C1 segment of cervical spinal cord (tissue), 14 donors: ENCODE data around the gene LYRM4.

Experiments
- DNase-seq, 14 donors: peaks; one replicate each; lab custom pipeline; 2025; lab: John Stamatoyannopoulos, UW

LYRM4 gene

GRCh38 chr6:5246141-5247097 is 14.3 kb downstream of the LYRM4 start:
- DNase-seq: no peak

DNA sequence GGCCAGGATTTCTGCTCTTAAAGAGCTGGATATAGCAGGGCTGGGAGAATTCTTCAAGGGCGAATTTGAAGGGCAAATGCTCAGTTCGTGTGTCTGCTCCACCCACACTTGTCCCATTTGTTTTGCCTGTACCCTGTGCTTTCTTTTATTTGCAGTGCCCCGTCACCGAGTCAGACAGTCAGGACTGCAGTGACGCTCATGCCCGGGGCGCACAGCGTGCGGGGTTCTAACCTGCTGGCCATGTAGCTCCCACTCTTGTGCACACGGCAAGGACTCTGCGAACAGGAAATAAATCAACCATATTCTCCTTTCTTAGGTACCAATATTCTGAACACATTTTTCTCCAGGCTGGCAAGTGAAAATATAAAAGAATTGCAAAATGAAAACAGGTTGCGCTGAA is 17.7 kb downstream of the LYRM4 start:
- no peak for DNase-seq

- DNase-seq: no peak
Observed at GRCh38 chr6:5241252-5241651, 19.5 kb downstream of the LYRM4 start.

DNA sequence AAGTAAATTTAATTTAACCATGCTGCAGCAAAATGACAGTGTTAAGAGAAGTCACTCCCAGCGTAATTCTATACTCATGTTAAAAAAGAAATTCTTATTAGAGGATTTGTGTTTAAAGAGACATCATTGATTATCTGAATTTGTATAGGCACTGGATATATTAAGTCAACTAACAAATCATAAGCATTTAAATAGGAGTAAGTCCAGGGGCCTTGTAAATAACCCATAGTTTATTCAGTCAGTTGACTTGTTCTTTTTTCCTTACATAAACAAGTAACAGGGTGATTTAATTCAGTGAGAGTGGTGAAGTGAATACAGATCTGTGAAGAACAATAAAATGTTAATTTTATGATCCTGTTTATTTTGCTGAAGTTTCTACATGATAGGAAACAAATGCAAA is 22.4 kb downstream of the LYRM4 start:
- no peak for DNase-seq

DNA sequence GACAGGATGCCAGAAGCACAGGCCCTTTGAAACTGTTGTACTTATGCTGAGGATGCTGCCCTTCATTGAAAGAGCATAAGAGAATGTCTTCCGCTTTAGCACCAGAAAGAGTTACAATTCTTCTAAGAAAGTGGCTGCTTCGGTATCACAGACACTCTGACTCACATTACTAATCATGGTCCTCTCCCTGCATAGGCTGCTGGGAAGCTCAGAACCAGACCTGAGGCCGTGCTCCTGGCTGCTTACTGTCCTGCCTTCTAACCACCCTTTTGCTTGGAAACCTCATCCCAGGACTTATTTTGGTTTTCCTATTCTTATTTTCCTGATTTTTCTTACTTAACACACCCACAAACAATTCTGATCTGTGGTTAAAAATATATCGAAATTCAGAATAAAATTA is 22.9 kb downstream of the LYRM4 start:
- DNase-seq: no peak

- no peak for DNase-seq
Observed at GRCh38 chr6:5235830-5236229, 24.9 kb downstream of the LYRM4 start.

DNA sequence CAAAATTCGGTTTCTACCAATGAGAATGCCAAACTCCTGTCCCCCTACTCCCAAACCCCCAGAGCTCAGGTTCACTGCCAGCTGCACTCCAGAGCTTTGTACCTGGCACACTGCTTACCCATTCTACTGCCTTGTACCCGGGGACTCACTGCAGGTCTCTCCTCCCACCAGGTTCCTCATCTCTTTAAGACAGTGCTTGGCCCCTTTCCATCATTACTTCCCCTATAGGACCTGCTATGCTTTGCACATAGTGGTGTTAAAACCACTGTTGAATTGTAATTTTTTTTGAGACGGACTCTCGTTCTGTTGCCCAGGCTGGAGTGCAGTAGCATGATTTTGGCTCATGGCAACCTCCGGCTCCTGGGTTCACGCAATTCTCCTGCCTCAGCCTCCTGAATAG is 25.9 kb downstream of the LYRM4 start:
- DNase-seq: peak in 1 of 14 donors; percentile 2

DNA sequence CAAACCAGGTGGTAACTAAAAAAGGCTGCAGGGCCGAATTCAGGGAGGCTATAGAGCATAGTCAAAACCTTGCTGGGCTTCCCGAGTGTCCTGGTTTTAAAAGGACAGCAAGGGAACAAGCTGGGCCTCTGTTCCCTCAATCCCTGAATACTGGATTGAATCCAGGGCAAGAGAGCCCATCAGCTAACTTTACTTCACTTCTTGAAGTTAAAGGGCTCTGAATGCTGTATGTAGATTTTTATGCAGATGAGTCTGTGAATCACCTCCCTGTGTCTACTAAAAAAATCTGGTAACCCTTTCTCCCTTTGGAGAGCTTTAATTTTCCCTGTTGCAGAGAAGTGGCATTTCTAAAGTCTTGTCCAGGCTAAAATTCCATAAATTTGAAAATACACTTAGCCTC is 29.5 kb downstream of the LYRM4 start:
- no peak for DNase-seq

DNA sequence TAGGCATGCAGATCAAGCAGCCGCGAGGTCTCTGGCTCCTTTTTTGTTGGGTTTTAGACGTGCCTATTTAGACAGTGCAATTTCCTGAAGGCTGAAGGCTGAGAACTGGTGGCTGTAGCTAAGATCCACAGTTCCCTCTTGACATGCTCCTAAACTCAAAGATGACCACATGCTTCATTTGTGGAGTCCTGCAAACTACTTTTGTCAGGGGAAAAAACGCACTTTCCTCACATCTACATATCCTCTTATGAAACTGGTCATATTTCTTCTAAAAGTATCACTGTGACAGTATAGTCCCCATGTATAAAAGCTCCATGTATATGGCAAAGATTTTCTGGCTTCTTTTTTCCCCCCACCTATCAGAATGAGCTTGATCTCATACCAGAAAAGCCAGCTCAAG is 30.7 kb downstream of the LYRM4 start:
- no peak for DNase-seq

DNA sequence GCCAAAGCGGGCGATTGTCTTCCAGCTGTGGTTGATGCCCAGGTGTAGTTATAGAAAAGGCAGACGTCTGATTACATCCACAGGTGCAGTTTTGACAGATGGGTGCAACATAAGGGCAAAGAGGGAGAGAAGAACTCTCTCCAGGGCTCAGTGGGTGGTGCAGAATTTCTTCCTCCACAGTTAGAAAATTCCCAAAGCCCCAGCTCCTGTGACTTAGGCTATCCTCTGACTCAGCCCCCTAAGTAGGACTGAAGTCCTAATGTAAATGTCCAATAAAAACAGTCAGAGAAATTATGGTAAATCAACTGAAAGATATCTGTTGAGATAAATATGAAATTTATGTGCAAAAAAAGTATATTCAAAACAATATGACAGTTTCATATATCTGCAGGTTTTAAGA is 31.4 kb downstream of the LYRM4 start:
- no peak for DNase-seq

GRCh38 chr6:5223309-5223708 is 37.4 kb downstream of the LYRM4 start:
- DNase-seq: no peak

DNA sequence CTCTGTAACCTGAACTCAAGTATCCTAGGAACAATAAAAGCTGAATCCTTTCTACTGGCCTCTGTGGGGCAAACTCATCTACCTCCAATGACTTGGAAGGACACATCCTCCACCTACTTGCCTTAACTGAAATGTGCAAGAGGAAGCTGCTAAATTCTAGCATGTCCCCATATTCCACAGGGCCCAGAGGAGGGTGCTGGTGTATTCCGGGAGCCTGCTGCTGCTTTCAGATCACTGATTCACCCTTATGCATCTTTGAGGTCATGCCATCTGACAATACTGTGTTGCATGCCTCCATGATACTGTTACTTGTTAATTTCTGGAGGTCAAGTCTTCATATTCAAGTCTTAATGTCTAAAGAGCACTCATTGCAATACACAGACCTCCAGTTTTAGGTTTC is 40.3 kb downstream of the LYRM4 start:
- no peak for DNase-seq

DNA sequence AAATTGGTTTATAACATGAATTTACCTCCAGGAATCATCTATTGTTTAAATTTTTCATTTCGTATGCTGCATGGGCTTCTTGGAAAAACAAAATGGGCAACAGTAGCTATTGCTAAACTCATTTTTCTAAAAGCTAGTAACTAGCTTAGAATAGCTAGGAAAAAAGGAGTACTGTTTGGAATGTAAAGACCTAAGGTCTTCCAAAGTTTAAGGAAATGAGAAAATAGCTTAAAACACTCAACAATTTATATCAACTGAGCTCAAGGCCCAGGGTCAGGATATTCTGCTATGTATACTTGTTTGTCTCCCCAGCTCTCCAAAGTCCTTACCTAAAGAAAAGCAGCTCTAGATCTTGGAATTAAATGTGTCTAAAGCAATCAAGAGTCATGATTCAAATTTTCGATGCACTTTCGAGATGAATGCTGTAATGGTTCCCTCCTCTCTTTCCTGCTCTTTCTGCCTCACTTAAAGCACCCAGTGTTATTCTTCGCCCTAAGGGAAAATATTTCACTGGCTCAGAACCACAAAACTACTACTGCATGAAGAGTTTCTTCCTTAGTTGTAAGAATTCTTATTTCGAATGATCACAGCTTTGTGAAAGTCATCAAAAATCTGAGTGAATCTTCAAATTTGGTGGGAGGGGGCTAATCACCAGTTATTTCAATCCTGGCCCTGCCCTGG is 41.6 kb downstream of the LYRM4 start:
- DNase-seq: no peak

GRCh38 chr6:5217356-5217755 is 43.4 kb downstream of the LYRM4 start:
- no peak for DNase-seq

- DNase-seq: no peak
Observed at GRCh38 chr6:5215799-5216198, 45.0 kb downstream of the LYRM4 start.

DNA sequence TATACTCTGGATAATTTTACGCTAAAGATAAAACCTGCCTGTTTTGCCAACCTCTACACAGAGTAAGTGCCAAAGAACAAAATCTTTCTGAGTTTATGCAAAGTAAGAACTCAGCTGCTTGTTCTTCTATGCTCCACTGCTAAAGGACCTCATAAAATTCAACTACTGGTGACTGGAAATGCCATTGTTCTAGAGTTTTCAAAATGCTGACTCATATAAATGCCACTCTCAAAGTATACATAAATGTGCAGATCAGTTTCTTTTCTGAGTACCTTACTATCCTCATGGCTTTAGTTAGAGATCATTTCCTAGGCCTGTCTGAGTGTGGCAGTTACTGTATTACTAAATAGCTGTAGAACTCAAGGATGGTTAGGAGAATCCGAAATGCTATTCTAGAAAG is 45.6 kb downstream of the LYRM4 start:
- no peak for DNase-seq

DNA sequence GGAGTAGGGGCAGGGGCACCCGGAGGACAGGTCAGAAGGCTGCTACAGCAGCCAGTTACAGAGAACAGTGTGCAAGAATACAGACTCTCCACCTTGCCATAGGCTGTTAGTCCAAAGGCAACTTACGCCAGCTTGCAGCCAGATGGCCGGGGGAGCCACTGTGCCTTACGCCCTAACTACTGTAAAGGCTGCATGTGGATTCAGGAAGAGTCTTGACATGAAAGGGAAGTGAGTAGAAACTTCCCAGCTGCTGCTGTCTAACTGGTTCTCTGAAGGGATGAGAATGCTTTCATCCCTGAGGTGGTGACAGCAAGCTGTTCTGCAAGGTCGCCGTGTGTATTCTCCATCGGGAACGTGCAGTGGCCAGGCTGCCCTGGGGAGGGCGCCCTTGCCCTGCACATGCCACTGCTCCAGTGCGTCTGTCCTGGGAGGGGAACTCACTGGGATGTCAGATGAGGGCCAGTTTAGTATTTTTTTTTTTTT is 46.1 kb downstream of the LYRM4 start:
- peak in 7 of 14 donors; percentile 15 to 71 (median 34) for DNase-seq

GRCh38 chr6:5213836-5214235 is 46.9 kb downstream of the LYRM4 start:
- no peak for DNase-seq

- no peak for DNase-seq
Observed at GRCh38 chr6:5211492-5211891, 49.3 kb downstream of the LYRM4 start.

DNA sequence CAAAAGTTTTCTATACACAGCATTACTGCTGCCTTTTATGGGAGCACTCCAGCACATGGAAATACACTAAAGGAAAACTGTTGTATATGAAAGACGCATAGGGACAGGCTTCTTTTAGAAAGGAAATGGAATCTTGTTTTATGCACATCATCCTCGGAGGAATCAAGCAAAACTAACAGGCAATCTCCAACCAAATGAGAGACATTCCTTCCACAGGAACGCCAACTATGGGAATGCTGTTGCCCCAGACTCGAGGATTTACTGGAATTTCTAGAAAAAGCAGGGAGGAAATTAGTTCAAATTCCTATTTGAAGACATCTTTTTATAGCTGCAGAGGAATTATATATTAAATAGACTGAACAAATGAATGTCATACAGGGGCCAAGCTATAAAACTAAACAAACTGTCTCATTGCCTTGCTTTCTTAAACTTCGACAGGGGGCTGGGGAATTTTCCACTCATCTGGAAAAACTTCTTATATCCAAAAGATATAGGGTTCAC is 52.2 kb downstream of the LYRM4 start:
- DNase-seq: no peak

GRCh38 chr6:5208057-5208456 is 52.7 kb downstream of the LYRM4 start:
- no peak for DNase-seq

- no peak for DNase-seq
Observed at GRCh38 chr6:5206920-5207561, 53.7 kb downstream of the LYRM4 start.
